Loucy (cell line): ENCODE results near the gene VWA7.

Experiments used
- H2AFZ ChIP-seq: fragments of 200-600 bp; sonication (generic); 2 replicates; pipeline ENCODE4 v1.6.0; 2016; ENCODE audit warnings: antibody characterized with exemption, mild to moderate bottlenecking, low read length, moderate library complexity
- H3F3A ChIP-seq: fragments of 200-600 bp; 2 replicates; pipeline ENCODE4 v1.6.0; 2016; ENCODE audit warnings: antibody characterized with exemption, low read depth, mild to moderate bottlenecking
- H3K27me3 ChIP-seq: fragments of 200-600 bp; sonication (generic); 2 replicates; pipeline ENCODE4 v1.6.1; 2014; ENCODE audit warnings: low read length, mild to moderate bottlenecking; ENCODE audit not compliant: insufficient read depth, poor library complexity, severe bottlenecking
- H3K36me3 ChIP-seq: fragments of 200-600 bp; sonication (generic); 2 replicates; pipeline ENCODE4 v1.6.1; 2016; ENCODE audit warnings: low read length; ENCODE audit not compliant: insufficient read depth
- H3K4me1 ChIP-seq: fragments of 200-600 bp; sonication (generic); 2 replicates; pipeline ENCODE4 v1.5.1; 2014; ENCODE audit warnings: low read length, mild to moderate bottlenecking; ENCODE audit not compliant: insufficient read depth, poor library complexity, severe bottlenecking
- H3K4me2 ChIP-seq: fragments of 200-600 bp; sonication (generic); 2 replicates; pipeline ENCODE4 v1.6.0; 2014; ENCODE audit warnings: antibody characterized with exemption, low read length, low read depth, mild to moderate bottlenecking; ENCODE audit not compliant: poor library complexity, severe bottlenecking
- H3K4me3 ChIP-seq: fragments of 200-600 bp; sonication (generic); 2 replicates; pipeline ENCODE4 v1.5.1; 2014; ENCODE audit warnings: low read length, mild to moderate bottlenecking, mixed read lengths; ENCODE audit not compliant: poor library complexity, severe bottlenecking
- H3K79me2 ChIP-seq: fragments of 200-600 bp; sonication (generic); 2 replicates; pipeline ENCODE4 v1.6.1; 2014; ENCODE audit warnings: low read length; ENCODE audit not compliant: insufficient read depth
- H3K9ac ChIP-seq: fragments of 200-600 bp; sonication (generic); 2 replicates; pipeline ENCODE4 v1.6.0; 2014; ENCODE audit warnings: mild to moderate bottlenecking, low read depth, low read length, moderate library complexity; ENCODE audit not compliant: poor library complexity, severe bottlenecking
- H3K9me2 ChIP-seq: fragments of 200-600 bp; sonication (generic); replicated peaks from 2 replicates; pipeline ENCODE4 v1.6.1; 2016; ENCODE audit warnings: low read depth, low read length, mixed read lengths
- H3K9me3 ChIP-seq: fragments of 200-600 bp; sonication (generic); 2 replicates; pipeline ENCODE4 v1.6.1; 2014; ENCODE audit warnings: mild to moderate bottlenecking, antibody characterized with exemption, low read length, low read depth; ENCODE audit not compliant: insufficient read depth
- H4K20me1 ChIP-seq: fragments of 200-600 bp; sonication (generic); 2 replicates; pipeline ENCODE4 v1.6.0; 2014; ENCODE audit warnings: antibody characterized with exemption, low read length, mild to moderate bottlenecking; ENCODE audit not compliant: insufficient read depth, poor library complexity, severe bottlenecking
- EZH2phosphoT487 ChIP-seq: fragments of 200-600 bp; IDR thresholded peaks from 2 replicates; pipeline ENCODE4 v1.6.1; 2018; ENCODE audit warnings: antibody characterized with exemption, mild to moderate bottlenecking, moderate library complexity, borderline replicate concordance
- TF ChIP-seq, protein P1 (sequence below): fragments of 200-600 bp; sonication (generic); conservative IDR thresholded peaks from 2 replicates; pipeline ENCODE4 v1.5.1; 2014; ENCODE audit warnings: mild to moderate bottlenecking, antibody characterized with exemption, low read length

The VWA7 gene

GRCh38 chr6:31792761-31793171 lies 15.6 kb upstream of the VWA7 start:
- Histone ChIP-seq H4K20me1 (peaks cover 19% of the 10 kb centered on the region), H3F3A (peaks cover 6% of the 10 kb centered on the region; the same call in 1 of the 2 replicates), H2AFZ (no peak overlapping the region), H3K36me3 (peaks cover 8% of the 10 kb centered on the region), H3K9me3 (no peaks in the 10 kb centered on the region), H3K79me2 (peaks cover 42% of the 10 kb centered on the region), H3K4me3 (peak overlapping the region; percentile 100), H3K9ac (peak overlapping the region; percentile 96), H3K27me3 (peaks cover 7% of the 10 kb centered on the region), H3K9me2 (no peaks in the 10 kb centered on the region), H3K4me2 (peak overlapping the region; percentile 90), H3K4me1 (peaks cover 42% of the 10 kb centered on the region)
- TF ChIP-seq, protein P1, sequence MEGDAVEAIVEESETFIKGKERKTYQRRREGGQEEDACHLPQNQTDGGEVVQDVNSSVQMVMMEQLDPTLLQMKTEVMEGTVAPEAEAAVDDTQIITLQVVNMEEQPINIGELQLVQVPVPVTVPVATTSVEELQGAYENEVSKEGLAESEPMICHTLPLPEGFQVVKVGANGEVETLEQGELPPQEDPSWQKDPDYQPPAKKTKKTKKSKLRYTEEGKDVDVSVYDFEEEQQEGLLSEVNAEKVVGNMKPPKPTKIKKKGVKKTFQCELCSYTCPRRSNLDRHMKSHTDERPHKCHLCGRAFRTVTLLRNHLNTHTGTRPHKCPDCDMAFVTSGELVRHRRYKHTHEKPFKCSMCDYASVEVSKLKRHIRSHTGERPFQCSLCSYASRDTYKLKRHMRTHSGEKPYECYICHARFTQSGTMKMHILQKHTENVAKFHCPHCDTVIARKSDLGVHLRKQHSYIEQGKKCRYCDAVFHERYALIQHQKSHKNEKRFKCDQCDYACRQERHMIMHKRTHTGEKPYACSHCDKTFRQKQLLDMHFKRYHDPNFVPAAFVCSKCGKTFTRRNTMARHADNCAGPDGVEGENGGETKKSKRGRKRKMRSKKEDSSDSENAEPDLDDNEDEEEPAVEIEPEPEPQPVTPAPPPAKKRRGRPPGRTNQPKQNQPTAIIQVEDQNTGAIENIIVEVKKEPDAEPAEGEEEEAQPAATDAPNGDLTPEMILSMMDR: no peak
- no peak for TF ChIP-seq EZH2phosphoT487

DNA sequence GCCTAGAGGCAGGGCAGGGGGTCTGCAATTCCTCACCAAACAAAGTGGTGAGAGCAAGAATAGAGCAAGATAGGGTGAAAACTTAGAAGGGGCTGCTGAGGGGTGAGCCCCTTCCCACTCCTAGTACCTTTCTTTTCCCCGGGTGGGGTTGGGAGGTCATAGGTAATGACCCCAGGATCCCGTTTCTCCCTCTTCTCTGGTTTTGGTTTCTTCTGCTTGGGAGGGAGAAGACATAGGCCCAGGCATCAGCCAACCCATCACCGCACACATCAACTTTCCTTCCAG lies 14.9 kb upstream of the VWA7 start:
- Histone ChIP-seq H4K20me1 (peaks cover 19% of the 10 kb centered on the region), H3K9ac (peak overlapping the region; percentile 96), H3K36me3 (peaks cover 8% of the 10 kb centered on the region)

DNA sequence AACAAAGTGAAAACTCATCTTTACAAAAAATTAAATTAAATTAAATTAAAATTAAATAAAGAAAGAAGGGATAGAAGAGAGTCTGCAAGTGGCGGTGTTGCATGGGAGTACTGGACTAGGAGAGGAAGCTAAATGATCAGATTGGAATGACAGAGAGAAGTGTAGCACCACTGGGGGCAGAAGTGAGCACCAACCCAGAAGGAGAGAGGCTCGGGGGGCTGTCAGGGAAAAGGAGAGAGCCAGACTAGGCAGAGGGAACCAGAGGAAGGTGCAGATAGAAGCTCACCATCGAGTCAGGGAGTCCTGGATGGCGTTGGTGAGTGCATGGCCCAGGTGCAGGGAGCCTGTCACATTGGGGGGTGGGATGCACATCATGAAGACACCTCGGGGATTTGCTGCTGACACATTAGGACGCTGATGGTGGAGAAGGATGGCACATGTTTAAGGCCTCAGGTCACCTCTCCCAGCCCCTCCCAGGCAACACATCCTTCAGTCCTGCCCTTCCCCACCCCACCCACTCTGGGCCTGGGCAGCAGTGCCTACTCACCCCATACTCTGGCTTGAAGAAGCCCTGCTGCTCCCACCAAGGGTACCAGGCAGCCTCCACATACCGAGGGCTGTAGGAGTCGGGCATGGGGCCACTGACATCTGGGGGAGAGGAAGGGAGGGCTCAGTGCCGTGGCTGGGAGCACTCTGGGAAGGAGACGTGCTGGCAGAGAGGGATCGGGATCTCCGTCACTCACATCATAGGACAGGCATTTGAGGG lies 14.4 kb upstream of the VWA7 start:
- Histone ChIP-seq H3K9me3 (no peaks in the 10 kb centered on the region), H4K20me1 (peaks cover 19% of the 10 kb centered on the region), H3K4me2 (peak overlapping the region; percentile 11), H3K36me3 (peaks cover 8% of the 10 kb centered on the region), H2AFZ (no peak overlapping the region), H3K27me3 (peaks cover 7% of the 10 kb centered on the region), H3K9ac (no peak overlapping the region), H3F3A (no peaks in the 10 kb centered on the region), H3K4me3 (no peak overlapping the region), H3K9me2 (no peaks in the 10 kb centered on the region), H3K4me1 (peaks cover 30% of the 10 kb centered on the region), H3K79me2 (peaks cover 42% of the 10 kb centered on the region)
- TF ChIP-seq EZH2phosphoT487: no peak
- TF ChIP-seq, protein P1: peak; percentile 68

More for the DNA sequence above, 14.9 kb upstream of the VWA7 start:
- TF ChIP-seq, protein P1: no peak
- no peak for TF ChIP-seq EZH2phosphoT487
- peaks cover 4% of the 10 kb centered on the region; the same call in 1 of the 2 replicates for H3F3A ChIP-seq
- peaks cover 34% of the 10 kb centered on the region for H3K4me1 ChIP-seq
- H3K79me2 ChIP-seq: peaks cover 42% of the 10 kb centered on the region
- no peak overlapping the region for H2AFZ ChIP-seq
- peak overlapping the region; percentile 11 for H3K4me2 ChIP-seq
- H3K27me3 ChIP-seq: peaks cover 7% of the 10 kb centered on the region
- peak overlapping the region; percentile 100 for H3K4me3 ChIP-seq
- no peaks in the 10 kb centered on the region for H3K9me2 ChIP-seq
- no peaks in the 10 kb centered on the region for H3K9me3 ChIP-seq
